Left lung (tissue), 10 donors: ENCODE measurements around the gene ODAD3. TPM values are rescaled to one million over a fixed set of nuclear protein-coding genes. Genes with fewer than 3 reads are reported as not detected.

Experiments used
- ATAC-seq: fragments of 200-7000 bp; cut with Tn5 transposase; one replicate; pipeline ENCODE4 v1.9.1; 2020; ENCODE audit warnings: moderate library complexity
- DNase-seq, 4 donors: peaks; one replicate each; pipeline ENCODE4 v3.0.0-alpha.2; 2013 to 2020
- H3K27ac ChIP-seq, 2 donors: fragments of 200-600 bp; sonication (generic) in 1 of 2; one replicate each; pipeline versions ENCODE4 v1.5.0 to v1.8.0; 2020 to 2021
- H3K27me3 ChIP-seq, 2 donors: fragments of 200-600 bp; sonication (generic) in 1 of 2; one replicate each; pipeline versions ENCODE4 v1.5.0 to v1.8.0; 2020 to 2021
- H3K36me3 ChIP-seq, 2 donors: fragments of 200-600 bp; sonication (generic) in 1 of 2; one replicate each; pipeline versions ENCODE4 v1.5.0 to v1.8.0; 2020 to 2021
- H3K4me1 ChIP-seq, 2 donors: fragments of 200-600 bp; one replicate each; pipeline ENCODE4 v1.8.0; 2021
- H3K4me3 ChIP-seq, 2 donors: fragments of 200-600 bp; sonication (generic) in 1 of 2; one replicate each; pipeline versions ENCODE4 v1.5.0 to v1.8.0; 2020 to 2021; ENCODE audit warnings: mild to moderate bottlenecking in 1 of 2
- H3K9me3 ChIP-seq, 2 donors: fragments of 200-600 bp; sonication (generic) in 1 of 2; one replicate each; pipeline versions ENCODE4 v1.5.0 to v1.8.0; 2020 to 2021
- CTCF ChIP-seq, 2 donors: fragments of 200-600 bp; sonication (generic) in 1 of 2; IDR thresholded peaks; one replicate each; pipeline versions ENCODE4 v1.5.0 to v1.8.0; 2021; ENCODE audit warnings: antibody characterized with exemption in 2 of 2
- intact Hi-C, 2 donors: fragments of 100-400 bp; cut with DNase I; formaldehyde crosslinking; loops; one replicate each; pipeline versions ENCODE4 v1.11.2 to v1.14.2; 2022
- polyA plus RNA-seq, 6 donors: library from polyadenylated mRNA; unstranded; fragments of 120-200 nt; gene quantifications; one replicate each; pipeline ENCODE4 v1.2.1, GENCODE V29; 2013; ENCODE audit not compliant: insufficient read length in 6 of 6
- total RNA-seq, 2 donors: library from RNA; stranded (reverse); fragmentation: NEBNext Ultra II Directional; extraction: Animal tissue kit (Norgen Biotek cat#: 25700); gene quantifications; one replicate each; pipeline ENCODE4 v1.2.1, GENCODE V29; 2021
- donor health status: DM: no; HTN: yes; CAD: no.
- donor health status: DM: no; HTN: no; CAD: no.

The ODAD3 gene
- total and polyA plus RNA-seq, 8 donors, result 0.55 to 2.6 (median 1.9) TPM

- DNase-seq (no peak), ATAC-seq (no peak)
- Histone ChIP-seq H3K4me1 (peaks cover 0 to 48% of the 10 kb centered on the region in 2 donors), H3K36me3 (peaks cover 0 to 5% of the 10 kb centered on the region in 2 donors), H3K27ac (peak overlapping the region; percentile 95 to 96), H3K27me3 (no peaks in the 10 kb centered on the region), H3K9me3 (no peaks in the 10 kb centered on the region), H3K4me3 (peak overlapping the region; percentile 54 to 66)
- intact Hi-C loops, result no loop called here
- no peak for TF ChIP-seq CTCF (IDR thresholded peaks at IDR 0.05)
Observed at GRCh38 chr19:11373885-11374432, 61.0 kb downstream of the ODAD3 start.

GRCh38 chr19:11373166-11373884 is 61.6 kb downstream of the ODAD3 start:
- H3K36me3 ChIP-seq, result peaks cover 0 to 7% of the 10 kb centered on the region in 2 donors
- TF ChIP-seq CTCF (IDR thresholded peaks at IDR 0.05), result no peak
- H3K27me3 ChIP-seq, result no peaks in the 10 kb centered on the region
- H3K4me1 ChIP-seq, result peaks cover 0 to 42% of the 10 kb centered on the region in 2 donors
- ATAC-seq, result no peak
- no peaks in the 10 kb centered on the region for H3K9me3 ChIP-seq
- peak overlapping the region in 1 of 2 donors; percentile 96 for H3K27ac ChIP-seq
- DNase-seq, result peak in 2 of 4 donors; percentile 57 to 68
- peak overlapping the region in 1 of 2 donors; percentile 66 for H3K4me3 ChIP-seq
- intact Hi-C loops, result no loop called here

GRCh38 chr19:11370744-11371143 is 64.2 kb downstream of the ODAD3 start:
- H3K4me3 ChIP-seq, result no peak overlapping the region
- H3K4me1 ChIP-seq, result peaks cover 0 to 16% of the 10 kb centered on the region in 2 donors
- H3K9me3 ChIP-seq, result no peaks in the 10 kb centered on the region
- no peaks in the 10 kb centered on the region for H3K27me3 ChIP-seq
- no peak for TF ChIP-seq CTCF (IDR thresholded peaks at IDR 0.05)
- intact Hi-C loops, result no loop called here
- H3K27ac ChIP-seq, result no peak overlapping the region
- DNase-seq, result no peak
- peaks cover 0 to 28% of the 10 kb centered on the region in 2 donors for H3K36me3 ChIP-seq
- ATAC-seq, result no peak

Other genes starting within 250 kb of the ODAD3 start
- gene KANK2, start 237.6 kb downstream of the ODAD3 start, total RNA-seq, result 100 to 1,000 TPM; 179 to 194 TPM
- gene KANK2, start 237.6 kb downstream of the ODAD3 start, polyA plus RNA-seq, result 100 to 1,000 TPM; 239 to 286 (median 268) TPM
- not detected for gene ANGPTL8, start 195.5 kb downstream of the ODAD3 start, total RNA-seq
- 1 to 10 TPM in 4 of 6 donors, under 1 TPM in 2; 0.49 to 1.3 (median 1.0) TPM for gene ANGPTL8, start 195.5 kb downstream of the ODAD3 start, polyA plus RNA-seq
- gene DOCK6, start 172.6 kb downstream of the ODAD3 start, total RNA-seq, result 10 to 100 TPM; 65.6 to 97.9 TPM
- gene DOCK6, start 172.6 kb downstream of the ODAD3 start, polyA plus RNA-seq, result 100 to 1,000 TPM in 1 of 6 donors, 10 to 100 TPM in 5; 68.4 to 111 (median 79.1) TPM
- not detected for gene TSPAN16, start 139.0 kb downstream of the ODAD3 start, total RNA-seq
- gene TSPAN16, start 139.0 kb downstream of the ODAD3 start, polyA plus RNA-seq, result under 1 TPM in 1 of 6 donors, not detected in 5; 0.26 TPM
- 10 to 100 TPM; 65.4 to 71.6 TPM for gene RAB3D, start 95.5 kb downstream of the ODAD3 start, total RNA-seq
- gene RAB3D, start 95.5 kb downstream of the ODAD3 start, polyA plus RNA-seq, result 10 to 100 TPM; 16.3 to 19.7 (median 18.5) TPM
- 10 to 100 TPM; 71.4 to 88.0 TPM for gene TMEM205, start 88.9 kb downstream of the ODAD3 start, total RNA-seq
- gene TMEM205, start 88.9 kb downstream of the ODAD3 start, polyA plus RNA-seq, result 10 to 100 TPM; 77.0 to 83.4 (median 79.0) TPM
- 10 to 100 TPM; 29.9 to 32.8 TPM for gene CCDC159, start 88.6 kb downstream of the ODAD3 start, total RNA-seq
- gene CCDC159, start 88.6 kb downstream of the ODAD3 start, polyA plus RNA-seq, result 10 to 100 TPM; 38.1 to 56.4 (median 48.3) TPM
- 10 to 100 TPM; 31.0 to 36.3 TPM for gene PLPPR2, start 79.7 kb downstream of the ODAD3 start, total RNA-seq
- gene PLPPR2, start 79.7 kb downstream of the ODAD3 start, polyA plus RNA-seq, result 10 to 100 TPM; 19.5 to 32.2 (median 23.7) TPM
- 1 to 10 TPM; 3.1 to 3.2 TPM for gene SWSAP1, start 60.5 kb downstream of the ODAD3 start, total RNA-seq
- 1 to 10 TPM; 1.8 to 3.0 (median 2.7) TPM for gene SWSAP1, start 60.5 kb downstream of the ODAD3 start, polyA plus RNA-seq
- gene EPOR, start 50.8 kb downstream of the ODAD3 start, total RNA-seq, result 10 to 100 TPM in 1 of 2 donors, 1 to 10 TPM in 1; 9.6 to 18.0 TPM
- gene EPOR, start 50.8 kb downstream of the ODAD3 start, polyA plus RNA-seq, result 10 to 100 TPM; 23.6 to 32.3 (median 30.3) TPM
- gene RGL3, start 15.8 kb downstream of the ODAD3 start, total RNA-seq, result 10 to 100 TPM; 35.7 to 68.2 TPM
- gene RGL3, start 15.8 kb downstream of the ODAD3 start, polyA plus RNA-seq, result 10 to 100 TPM; 32.9 to 62.8 (median 56.6) TPM
- gene PRKCSH, start 514 bp upstream of the ODAD3 start, total RNA-seq, result 100 to 1,000 TPM; 286 to 303 TPM
- gene PRKCSH, start 514 bp upstream of the ODAD3 start, polyA plus RNA-seq, result 100 to 1,000 TPM; 273 to 338 (median 306) TPM
- under 1 TPM in 1 of 2 donors, not detected in 1; 0.21 TPM for gene ELAVL3, start 45.9 kb upstream of the ODAD3 start, total RNA-seq
- under 1 TPM; 0.04 to 0.31 (median 0.15) TPM for gene ELAVL3, start 45.9 kb upstream of the ODAD3 start, polyA plus RNA-seq
- 1 to 10 TPM; 7.7 to 8.4 TPM for gene ZNF653, start 70.7 kb upstream of the ODAD3 start, total RNA-seq
- gene ZNF653, start 70.7 kb upstream of the ODAD3 start, polyA plus RNA-seq, result 10 to 100 TPM in 2 of 6 donors, 1 to 10 TPM in 4; 7.3 to 10.1 (median 8.3) TPM
- 10 to 100 TPM; 37.4 to 44.6 TPM for gene ECSIT, start 94.0 kb upstream of the ODAD3 start, total RNA-seq
- 10 to 100 TPM; 32.6 to 40.8 (median 36.0) TPM for gene ECSIT, start 94.0 kb upstream of the ODAD3 start, polyA plus RNA-seq
- 10 to 100 TPM; 33.1 to 37.0 TPM for gene CNN1, start 103.7 kb upstream of the ODAD3 start, total RNA-seq
- gene CNN1, start 103.7 kb upstream of the ODAD3 start, polyA plus RNA-seq, result 10 to 100 TPM in 1 of 6 donors, 1 to 10 TPM in 5; 4.5 to 15.9 (median 7.5) TPM
- 10 to 100 TPM; 50.4 to 53.4 TPM for gene ELOF1, start 124.1 kb upstream of the ODAD3 start, total RNA-seq
- gene ELOF1, start 124.1 kb upstream of the ODAD3 start, polyA plus RNA-seq, result 10 to 100 TPM; 38.0 to 49.4 (median 46.7) TPM
- 100 to 1,000 TPM; 242 to 299 TPM for gene ACP5, start 142.5 kb upstream of the ODAD3 start, total RNA-seq
- gene ACP5, start 142.5 kb upstream of the ODAD3 start, polyA plus RNA-seq, result 1 to 10 TPM; 1.5 to 5.5 (median 3.1) TPM
- gene ZNF627, start 162.4 kb upstream of the ODAD3 start, total RNA-seq, result 10 to 100 TPM; 10.5 to 12.3 TPM
- 10 to 100 TPM; 31.9 to 42.4 (median 35.4) TPM for gene ZNF627, start 162.4 kb upstream of the ODAD3 start, polyA plus RNA-seq